ENCODE results near the gene FHIT. TPM values are rescaled to one million over a fixed set of nuclear protein-coding genes. Genes with fewer than 3 reads are reported as not detected.
A peak's percentile ranks its signal among the peaks of the same experiment; 100 is the strongest.

The FHIT gene
- total RNA-seq, 1 experiment from 2014 or later: 20.1 TPM

DNA sequence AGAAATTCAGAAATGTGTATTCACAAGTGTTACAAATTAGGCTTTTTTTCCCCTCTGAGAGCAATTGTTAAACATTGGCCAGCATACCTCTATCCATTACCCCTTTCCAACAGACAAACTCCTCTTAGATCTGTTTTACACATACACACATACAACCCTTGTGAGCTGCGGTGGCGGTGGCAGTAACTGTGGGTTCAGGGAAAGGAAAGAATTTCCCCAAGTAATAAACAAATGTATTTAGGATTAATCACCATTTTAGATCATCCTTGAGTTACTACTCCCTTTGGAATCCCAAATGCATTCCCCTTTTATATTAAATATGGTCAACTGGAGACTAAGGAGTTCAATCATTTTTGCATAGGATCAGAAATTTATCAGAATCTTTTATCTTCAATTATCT, 667.0 kb downstream of the FHIT start:
- peaks cover 11% of the 10 kb centered on the region for H3K4me1 Mint-ChIP-seq (ENCODE audit: insufficient read depth, unreplicated experiment)
- no peaks in the 10 kb centered on the region for H3K36me3 Mint-ChIP-seq (ENCODE audit: insufficient read depth, unreplicated experiment)
- no peak overlapping the region for H3K27ac Mint-ChIP-seq (ENCODE audit: low read depth, unreplicated experiment)
- no peaks in the 10 kb centered on the region for H3K27me3 Mint-ChIP-seq (ENCODE audit: insufficient read depth, unreplicated experiment)
- intact Hi-C loops (cut with micrococcal nuclease): loop anchor here (5.0 to 10.0 kb wide), 2 partner anchors 158 to 1601 kb away; no protein-coding TSS in a partner anchor
- DNase-seq (ENCODE audit: unreplicated experiment): no peak
- no TSS peak for BruUV-seq (replicated peaks)
- H3K4me3 Mint-ChIP-seq (ENCODE audit: unreplicated experiment): no peak overlapping the region
- TF ChIP-seq, protein P1, sequence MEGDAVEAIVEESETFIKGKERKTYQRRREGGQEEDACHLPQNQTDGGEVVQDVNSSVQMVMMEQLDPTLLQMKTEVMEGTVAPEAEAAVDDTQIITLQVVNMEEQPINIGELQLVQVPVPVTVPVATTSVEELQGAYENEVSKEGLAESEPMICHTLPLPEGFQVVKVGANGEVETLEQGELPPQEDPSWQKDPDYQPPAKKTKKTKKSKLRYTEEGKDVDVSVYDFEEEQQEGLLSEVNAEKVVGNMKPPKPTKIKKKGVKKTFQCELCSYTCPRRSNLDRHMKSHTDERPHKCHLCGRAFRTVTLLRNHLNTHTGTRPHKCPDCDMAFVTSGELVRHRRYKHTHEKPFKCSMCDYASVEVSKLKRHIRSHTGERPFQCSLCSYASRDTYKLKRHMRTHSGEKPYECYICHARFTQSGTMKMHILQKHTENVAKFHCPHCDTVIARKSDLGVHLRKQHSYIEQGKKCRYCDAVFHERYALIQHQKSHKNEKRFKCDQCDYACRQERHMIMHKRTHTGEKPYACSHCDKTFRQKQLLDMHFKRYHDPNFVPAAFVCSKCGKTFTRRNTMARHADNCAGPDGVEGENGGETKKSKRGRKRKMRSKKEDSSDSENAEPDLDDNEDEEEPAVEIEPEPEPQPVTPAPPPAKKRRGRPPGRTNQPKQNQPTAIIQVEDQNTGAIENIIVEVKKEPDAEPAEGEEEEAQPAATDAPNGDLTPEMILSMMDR (IDR thresholded peaks at IDR 0.05; ENCODE audit: unreplicated experiment): no peak
- ChIA-PET CTCF (interaction anchor here (0.5 to 0.6 kb wide), 2 partner anchors 589 to 1935 kb away, joined by 4 read pairs; no protein-coding TSS in a partner anchor), POLR2A (no interaction called here)
- H3K9me3 Mint-ChIP-seq (ENCODE audit: unreplicated experiment): no peaks in the 10 kb centered on the region

DNA sequence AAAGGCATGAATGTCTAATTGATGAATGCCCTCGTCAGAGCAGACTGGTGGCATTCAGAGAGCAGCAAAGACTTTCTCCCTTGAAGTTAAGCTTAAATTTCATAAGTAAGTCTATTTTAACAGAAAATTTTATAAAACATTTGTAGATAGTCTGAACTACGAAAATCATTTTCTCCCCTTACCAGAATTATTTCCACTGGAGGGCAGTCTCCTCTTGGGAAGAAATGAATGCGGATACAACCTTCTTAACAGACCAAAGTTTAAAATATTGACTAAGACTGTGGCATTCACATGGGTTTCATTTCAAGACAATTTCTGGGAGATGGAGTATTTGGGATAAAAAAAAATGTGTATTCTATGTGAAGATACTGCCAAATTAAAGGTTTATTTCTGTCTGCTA, 669.0 kb downstream of the FHIT start:
- H3K9me3 Mint-ChIP-seq (ENCODE audit: unreplicated experiment): no peaks in the 10 kb centered on the region
- H3K27ac Mint-ChIP-seq (ENCODE audit: low read depth, unreplicated experiment): no peak overlapping the region
- CTCF ChIA-PET: interaction anchor here (0.6 to 1.0 kb wide), 7 partner anchors 11 to 1628 kb away, joined by 3 to 5 read pairs (median 3); no protein-coding TSS in a partner anchor
- intact Hi-C loops (cut with micrococcal nuclease): loop anchor here (2.0 to 10.0 kb wide), 3 partner anchors 160 to 1603 kb away; no protein-coding TSS in a partner anchor
- TF ChIP-seq, protein P1 (IDR thresholded peaks at IDR 0.05; ENCODE audit: unreplicated experiment): peak; percentile 12
- POLR2A ChIA-PET: no interaction called here
- no TSS peak for BruUV-seq (replicated peaks)
- H3K4me3 Mint-ChIP-seq (ENCODE audit: unreplicated experiment): no peak overlapping the region
- H3K27me3 Mint-ChIP-seq (ENCODE audit: insufficient read depth, unreplicated experiment): no peaks in the 10 kb centered on the region
- no peaks in the 10 kb centered on the region for H3K4me1 Mint-ChIP-seq (ENCODE audit: insufficient read depth, unreplicated experiment)
- H3K36me3 Mint-ChIP-seq (ENCODE audit: insufficient read depth, unreplicated experiment): no peaks in the 10 kb centered on the region
- peak; percentile 35 for DNase-seq (ENCODE audit: unreplicated experiment)

DNA sequence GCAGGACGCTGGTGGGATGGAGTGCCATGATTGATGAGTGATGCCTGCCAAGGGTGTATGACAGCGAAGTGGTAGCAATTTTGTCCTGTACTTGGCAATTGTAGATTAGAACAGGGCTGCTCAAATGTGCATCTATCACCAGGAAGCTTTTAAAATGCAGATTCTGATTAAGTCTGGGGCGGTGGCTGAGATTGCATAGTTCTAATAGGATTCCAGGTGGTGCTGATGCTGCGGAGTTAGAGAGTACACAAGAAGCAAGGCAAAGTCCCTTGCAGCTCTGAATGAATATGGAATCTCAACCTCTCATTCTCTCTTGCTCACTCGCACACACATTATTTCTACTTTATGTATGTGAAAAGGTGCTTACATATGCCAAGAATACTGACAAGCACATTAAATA, 670.4 kb downstream of the FHIT start:
- no peak overlapping the region for H3K27ac Mint-ChIP-seq (ENCODE audit: low read depth, unreplicated experiment)
- no peak overlapping the region for H3K4me3 Mint-ChIP-seq (ENCODE audit: unreplicated experiment)
- CTCF ChIA-PET: no interaction called here
- intact Hi-C loops (cut with micrococcal nuclease): loop anchor here (5.0 to 10.0 kb wide), 2 partner anchors 161 to 1604 kb away; no protein-coding TSS in a partner anchor
- H3K4me1 Mint-ChIP-seq (ENCODE audit: insufficient read depth, unreplicated experiment): peaks cover 6% of the 10 kb centered on the region
- no peaks in the 10 kb centered on the region for H3K9me3 Mint-ChIP-seq (ENCODE audit: unreplicated experiment)
- TF ChIP-seq, protein P1 (IDR thresholded peaks at IDR 0.05; ENCODE audit: unreplicated experiment): no peak
- POLR2A ChIA-PET: no interaction called here
- H3K27me3 Mint-ChIP-seq (ENCODE audit: insufficient read depth, unreplicated experiment): no peaks in the 10 kb centered on the region
- DNase-seq (ENCODE audit: unreplicated experiment): no peak
- H3K36me3 Mint-ChIP-seq (ENCODE audit: insufficient read depth, unreplicated experiment): no peaks in the 10 kb centered on the region
- no TSS peak for BruUV-seq (replicated peaks)

DNA sequence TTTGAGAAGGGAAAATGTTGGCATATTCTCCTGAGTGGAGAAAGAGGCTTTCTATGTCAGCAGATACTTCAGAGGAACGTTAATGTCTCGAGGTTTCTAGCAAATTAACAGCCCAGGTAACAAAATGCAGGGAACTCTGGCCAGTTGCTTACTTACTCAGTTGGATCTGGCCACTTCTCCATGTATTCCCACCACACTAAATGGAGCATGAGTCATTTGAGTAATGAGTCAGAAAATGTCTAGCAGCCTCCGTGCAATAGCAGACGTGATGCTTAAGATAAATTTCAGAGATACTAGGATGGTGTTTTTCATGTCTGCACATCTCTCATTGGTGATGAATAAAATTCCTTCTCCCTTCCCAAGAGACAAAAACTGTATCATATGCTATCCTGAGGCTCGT, 671.5 kb downstream of the FHIT start:
- Mint-ChIP-seq H3K36me3 (ENCODE audit: insufficient read depth, unreplicated experiment) (no peaks in the 10 kb centered on the region), H3K27me3 (ENCODE audit: insufficient read depth, unreplicated experiment) (no peaks in the 10 kb centered on the region), H3K27ac (ENCODE audit: low read depth, unreplicated experiment) (no peak overlapping the region), H3K4me3 (ENCODE audit: unreplicated experiment) (no peak overlapping the region), H3K4me1 (ENCODE audit: insufficient read depth, unreplicated experiment) (peaks cover 7% of the 10 kb centered on the region), H3K9me3 (ENCODE audit: unreplicated experiment) (no peaks in the 10 kb centered on the region)
- no TSS peak for BruUV-seq (replicated peaks)
- intact Hi-C loops (cut with micrococcal nuclease): loop anchor here (5.0 to 10.0 kb wide), 2 partner anchors 163 to 1605 kb away; no protein-coding TSS in a partner anchor
- POLR2A ChIA-PET: no interaction called here
- peak; percentile 86 for DNase-seq (ENCODE audit: unreplicated experiment)
- TF ChIP-seq, protein P1 (IDR thresholded peaks at IDR 0.05; ENCODE audit: unreplicated experiment): no peak
- CTCF ChIA-PET: interaction anchor here (0.5 kb wide), 1 partner anchor 933 kb away, joined by 3 read pairs; no protein-coding TSS in a partner anchor

Data from MCF 10A (cell line).